Measurements from ENCODE around the gene PSENEN.

PSENEN gene

GRCh38 chr19:35736913-35737886, 8.3 kb upstream of the PSENEN start:
- peak; percentile 17 for DNase-seq

GRCh38 chr19:35738021-35738886, 7.2 kb upstream of the PSENEN start:
- DNase-seq: no peak

GRCh38 chr19:35738887-35739229, 6.6 kb upstream of the PSENEN start:
- no peak for DNase-seq

GRCh38 chr19:35739275-35740107, 6.0 kb upstream of the PSENEN start:
- no peak for DNase-seq

GRCh38 chr19:35740108-35740422, 5.4 kb upstream of the PSENEN start:
- no peak for DNase-seq

GRCh38 chr19:35740423-35741202, 4.8 kb upstream of the PSENEN start:
- DNase-seq: peak; percentile 96

- DNase-seq: no peak
Measured at GRCh38 chr19:35741203-35741515, 4.3 kb upstream of the PSENEN start.

GRCh38 chr19:35742121-35742724, 3.2 kb upstream of the PSENEN start, which contains the start of gene IGFLR1:
IGFLR1 (minus strand) TSS chr19:35742452; CDS start chr19:35741180, 1,272 bp downstream.
- DNase-seq: no peak

GRCh38 chr19:35743640-35744429, 1.6 kb upstream of the PSENEN start:
- DNase-seq: no peak

- peak; percentile 87 for DNase-seq
Measured at GRCh38 chr19:35744430-35745327, 772 bp upstream of the PSENEN start.

- no peak for DNase-seq
Measured at GRCh38 chr19:35746087-35746462, 624 bp downstream of the PSENEN start.

GRCh38 chr19:35746531-35746930, 1.1 kb downstream of the PSENEN start:
- DNase-seq: no peak

- DNase-seq: peak; percentile 99
Measured at GRCh38 chr19:35748106-35749020, 2.9 kb downstream of the PSENEN start, which contains the start of gene LIN37. LIN37 (plus strand) TSS chr19:35748576; CDS start chr19:35748725, 149 bp downstream.

- no peak for DNase-seq
Measured at GRCh38 chr19:35750167-35750566, 4.7 kb downstream of the PSENEN start.

- DNase-seq: no peak
Measured at GRCh38 chr19:35751839-35752745, 6.6 kb downstream of the PSENEN start.

GRCh38 chr19:35752746-35753350, 7.4 kb downstream of the PSENEN start:
- no peak for DNase-seq

Data from T1000 (cell line).